H1 (cell line): ENCODE results near the gene PDYN. TPM values are rescaled to one million over a fixed set of nuclear protein-coding genes. Genes with fewer than 3 reads are reported as not detected.

ENCODE experiments used
- CHD7 ChIP-seq: fragments of 300-600 bp; sonication (generic); IDR thresholded peaks from 2 replicates; pipeline ENCODE4 v1.7.1; 2012; ENCODE audit warnings: low read length, moderate library complexity, mild to moderate bottlenecking, inconsistent platforms; ENCODE audit not compliant: insufficient replicate concordance
- EP300 ChIP-seq, 2 experiments: IDR thresholded peaks; 1 replicate in 1 of 2; 2 replicates in 1 of 2; pipeline ENCODE4 v1.6.1; 2011 to 2012; ENCODE audit warnings: low read depth in 2 of 2, low read length in 2 of 2, mild to moderate bottlenecking in 2 of 2, borderline replicate concordance in 1 of 2, inconsistent platforms in 1 of 2, moderate library complexity in 1 of 2
- POU5F1 ChIP-seq: IDR thresholded peaks from 2 replicates; pipeline ENCODE4 v1.6.1; 2011; ENCODE audit warnings: low read depth, mild to moderate bottlenecking, low read length, moderate library complexity
- polyA plus RNA-seq, 7 experiments: library from polyadenylated mRNA; depleted of rRNA in 3 of 7; stranded (reverse) in 5 of 7; unstranded in 2 of 7; fragments of >200 nt in 5 of 7; fragments of 200-250 nt in 2 of 7; gene quantifications; 1 replicate in 5 of 7; 2 replicates in 1 of 7; 4 replicates in 1 of 7; pipeline versions ENCODE4 v1.2.1 to v1.2.3, GENCODE V29; 2011 to 2013; ENCODE audit warnings: missing spikeins in 2 of 7, mixed read lengths in 2 of 7
- total RNA-seq: library from RNA; stranded (reverse); fragmentation: NEBNext Ultra II Directional; extraction: Animal tissue kit (Norgen Biotek cat#: 25700); gene quantifications from 2 replicates; pipeline ENCODE4 v1.2.1, GENCODE V29; 2021

The PDYN gene
- total and polyA plus RNA-seq, 2 of the 8 experiments (the other 6 are each of a cell fraction or from before 2014, with no cell fraction given), result 0.54 to 0.60 TPM

DNA sequence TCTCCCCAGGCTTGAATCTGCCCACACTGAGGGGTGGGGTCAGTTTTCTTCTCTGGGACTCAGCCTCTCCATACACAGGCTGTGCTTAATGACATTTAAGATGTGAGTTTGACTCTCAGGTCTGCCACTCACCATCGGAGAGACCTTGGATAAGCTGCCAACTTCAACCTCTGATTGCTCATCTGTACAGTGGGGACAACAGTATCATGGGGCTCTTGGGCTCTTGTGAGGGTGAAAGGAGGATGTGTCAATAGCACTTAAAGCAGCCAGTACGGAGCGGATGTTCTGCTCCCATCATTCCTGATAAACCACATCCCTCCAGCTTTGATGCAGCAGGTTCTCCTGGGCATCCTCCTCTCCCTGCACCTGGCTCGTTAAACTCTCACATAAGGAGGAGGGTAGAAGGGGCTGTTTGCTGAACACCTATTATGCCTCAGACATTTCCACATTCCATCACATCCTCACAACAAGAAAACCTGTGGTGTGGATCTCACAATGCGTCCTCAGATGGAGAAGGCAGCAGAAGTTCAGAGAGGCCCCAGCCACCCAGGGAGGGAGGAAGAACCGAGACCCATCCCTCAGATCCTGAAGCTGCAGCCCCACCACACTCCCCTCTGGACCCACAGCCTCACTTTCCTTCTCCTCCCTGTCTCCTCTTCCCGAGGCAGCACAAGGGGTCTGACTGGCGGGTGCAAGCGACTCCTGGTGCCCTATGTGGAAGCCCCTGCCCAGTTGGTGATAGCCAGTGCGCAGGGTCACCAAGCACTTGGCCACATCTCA lies 1.9 kb upstream of the PDYN start (continued):
- TF ChIP-seq CHD7 (no peak), POU5F1 (no peak), EP300 (IDR thresholded peaks at IDR 0.05; ENCODE audit: borderline replicate concordance in 1 of 2, low read depth in 2 of 2, low read length in 2 of 2) (no peak)
